Activated naive CD4-positive, alpha-beta T cell treated with Interleukin-2 at 50 U/mL for 16 hours (primary cell): ENCODE results near the gene GJB5.
"Not testable (repeated sequence)": the region's sequence is repeated elsewhere in the genome, so short reads cannot be mapped to it uniquely, and the experiment has no call there.

Experiments used
- DNase-seq: peaks from one replicate; pipeline ENCODE4 v3.0.0-alpha.2; 2020

Gene GJB5

DNA sequence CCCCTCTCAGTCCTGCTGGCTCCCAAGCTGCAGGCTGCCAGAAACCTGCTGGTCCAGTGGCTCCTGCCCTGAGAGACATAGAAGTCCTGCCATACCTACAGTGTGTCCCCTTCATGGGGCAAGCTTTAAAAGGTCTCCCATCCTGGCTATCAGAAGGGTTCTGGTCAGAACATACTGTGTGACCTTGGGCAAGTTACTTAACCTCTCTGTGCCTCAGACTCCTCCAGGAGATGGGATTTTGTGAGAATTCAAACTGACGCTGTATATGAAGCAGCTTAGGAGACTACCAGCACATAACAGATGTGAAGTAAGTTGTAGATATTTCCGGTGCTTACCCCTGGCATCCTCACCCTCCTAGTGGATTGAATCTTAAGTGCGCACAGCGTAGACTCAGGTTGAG, 8.7 kb upstream of the GJB5 start:
- no peak for DNase-seq

DNA sequence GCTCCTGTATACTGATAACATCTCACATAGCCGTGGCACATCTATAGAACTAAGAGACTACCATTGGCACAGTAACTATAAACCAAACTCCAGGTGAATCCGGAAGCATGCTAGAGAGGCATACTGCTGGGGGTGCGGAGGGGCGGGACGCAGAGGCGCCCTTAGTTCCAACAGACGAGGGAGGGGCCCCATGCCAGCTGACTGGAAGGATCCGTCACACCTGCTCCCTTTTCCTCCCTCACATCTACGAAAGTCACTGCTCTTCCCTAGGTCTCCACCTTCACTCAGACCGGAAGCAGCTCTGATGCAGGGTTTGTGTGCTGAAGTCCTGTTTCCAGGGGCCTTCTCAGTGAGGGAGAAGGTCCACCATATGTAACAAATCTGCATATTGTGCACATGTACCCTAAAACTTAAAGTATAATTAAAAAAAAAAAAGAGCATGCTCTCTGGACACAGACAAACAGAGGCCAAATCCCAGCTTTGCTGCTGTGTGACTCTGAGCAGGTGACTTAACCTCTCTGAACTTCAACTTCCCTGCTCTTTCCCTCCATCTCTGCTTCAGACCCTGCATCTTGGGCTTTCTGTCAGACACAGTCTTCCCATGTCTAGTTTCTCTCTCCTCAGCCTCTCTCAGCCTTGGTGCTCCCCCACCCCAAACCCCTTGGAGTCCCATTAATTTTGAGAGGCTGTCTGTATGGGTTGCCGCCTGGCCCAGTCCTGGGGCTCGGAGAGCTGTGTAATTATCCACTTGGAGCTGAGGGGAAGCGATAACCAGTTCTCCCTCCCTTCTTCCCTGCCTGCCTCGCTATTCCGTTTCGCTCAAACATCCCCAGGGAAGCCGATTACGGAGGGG, 7.8 kb upstream of the GJB5 start:
- DNase-seq, result no peak

DNA sequence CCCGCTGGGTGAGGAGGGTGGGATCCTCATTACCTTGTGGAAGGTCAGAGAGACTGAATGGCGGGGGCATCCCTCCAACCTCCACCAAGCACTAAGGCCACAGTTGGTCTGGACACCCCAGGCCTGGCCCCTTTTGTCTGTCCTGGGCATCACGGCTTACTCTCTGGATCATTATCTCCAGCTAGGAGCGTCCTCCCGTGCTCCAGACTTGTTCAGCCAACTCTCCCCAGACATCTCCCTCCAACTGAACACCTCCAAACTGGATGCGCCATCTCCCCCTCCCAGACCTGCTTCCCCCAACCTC, 7.3 kb upstream of the GJB5 start:
- no peak for DNase-seq

DNA sequence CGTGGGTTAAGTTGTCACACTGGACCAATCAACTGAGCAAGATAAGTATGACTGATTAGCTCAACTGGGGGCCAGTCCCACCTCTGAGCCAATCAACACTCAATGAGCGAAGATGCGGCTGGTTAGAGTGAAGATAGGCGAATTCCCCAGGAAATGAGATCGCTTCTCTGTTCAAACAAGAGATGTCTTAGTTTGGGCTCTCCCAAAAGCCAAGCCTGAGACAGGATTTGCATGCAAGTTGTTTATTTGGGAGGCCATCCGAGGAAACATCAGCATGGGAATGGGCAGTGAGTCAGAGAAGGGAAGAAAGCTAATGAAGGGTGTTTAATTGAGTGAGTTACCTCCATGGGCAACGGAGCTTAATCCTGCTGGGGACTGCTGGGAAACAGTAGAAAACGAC, 4.9 kb upstream of the GJB5 start:
- no peak for DNase-seq

DNA sequence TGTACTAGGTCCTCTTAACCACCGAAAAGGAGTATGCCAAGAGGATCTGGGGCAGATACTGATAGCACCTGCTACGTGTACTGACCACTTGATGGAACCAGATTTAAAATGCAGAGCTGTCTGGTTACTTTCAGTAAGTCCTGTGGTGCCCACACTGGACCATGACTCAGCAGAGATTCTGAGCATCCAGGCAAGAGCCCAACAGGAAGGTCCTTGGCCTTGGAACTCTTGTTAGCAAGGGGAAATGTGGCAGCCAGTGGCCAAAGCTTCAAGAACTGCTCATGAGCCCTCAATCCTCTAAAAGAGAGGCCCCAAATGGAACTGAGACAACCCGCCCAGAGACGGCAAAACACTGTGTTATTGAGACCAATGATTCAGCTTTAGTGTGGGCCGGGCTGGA, 4.2 kb upstream of the GJB5 start:
- no peak for DNase-seq

DNA sequence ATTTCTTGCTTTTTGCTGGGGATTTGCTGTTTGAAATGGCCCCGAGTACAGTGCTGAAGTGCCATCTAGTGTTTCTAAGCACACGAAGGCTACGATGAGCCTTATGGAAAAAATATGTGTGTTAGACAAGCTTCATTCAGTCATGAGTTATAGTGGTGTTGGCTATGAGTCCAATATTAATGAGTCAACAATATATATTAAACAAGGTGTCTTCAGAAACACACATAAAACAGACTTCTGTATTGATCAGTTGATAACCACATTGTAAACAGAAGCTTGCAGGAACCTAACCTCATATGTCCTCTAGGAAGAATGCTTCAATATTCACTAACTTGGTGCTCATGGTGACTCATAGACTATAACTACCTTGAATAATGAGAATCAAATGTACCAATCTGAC, 1.7 kb upstream of the GJB5 start:
- no peak for DNase-seq

DNA sequence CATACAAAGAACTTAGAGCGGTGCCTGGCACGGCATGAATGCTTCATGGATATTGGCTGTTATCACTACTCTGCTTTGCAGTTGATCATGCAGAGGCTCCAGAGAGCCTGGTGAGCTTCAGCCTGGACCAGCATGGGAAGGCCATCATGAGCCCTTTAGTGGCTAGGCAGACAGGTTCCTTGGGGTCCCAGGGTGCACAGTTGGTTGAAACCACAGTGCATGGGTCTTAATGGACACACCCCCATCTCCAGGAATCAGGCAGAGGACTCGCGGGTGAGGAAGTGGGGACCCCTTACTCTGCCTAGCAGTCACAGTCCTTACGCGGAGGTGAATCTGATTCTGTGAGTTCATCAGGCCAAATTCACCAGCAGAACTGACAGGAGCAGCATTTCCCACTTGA, 1.1 kb downstream of the GJB5 start:
- no peak for DNase-seq

DNA sequence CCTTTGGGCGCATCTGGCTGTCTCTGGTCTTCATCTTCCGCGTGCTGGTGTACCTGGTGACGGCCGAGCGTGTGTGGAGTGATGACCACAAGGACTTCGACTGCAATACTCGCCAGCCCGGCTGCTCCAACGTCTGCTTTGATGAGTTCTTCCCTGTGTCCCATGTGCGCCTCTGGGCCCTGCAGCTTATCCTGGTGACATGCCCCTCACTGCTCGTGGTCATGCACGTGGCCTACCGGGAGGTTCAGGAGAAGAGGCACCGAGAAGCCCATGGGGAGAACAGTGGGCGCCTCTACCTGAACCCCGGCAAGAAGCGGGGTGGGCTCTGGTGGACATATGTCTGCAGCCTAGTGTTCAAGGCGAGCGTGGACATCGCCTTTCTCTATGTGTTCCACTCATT, 2.5 kb downstream of the GJB5 start:
- no peak for DNase-seq

DNA sequence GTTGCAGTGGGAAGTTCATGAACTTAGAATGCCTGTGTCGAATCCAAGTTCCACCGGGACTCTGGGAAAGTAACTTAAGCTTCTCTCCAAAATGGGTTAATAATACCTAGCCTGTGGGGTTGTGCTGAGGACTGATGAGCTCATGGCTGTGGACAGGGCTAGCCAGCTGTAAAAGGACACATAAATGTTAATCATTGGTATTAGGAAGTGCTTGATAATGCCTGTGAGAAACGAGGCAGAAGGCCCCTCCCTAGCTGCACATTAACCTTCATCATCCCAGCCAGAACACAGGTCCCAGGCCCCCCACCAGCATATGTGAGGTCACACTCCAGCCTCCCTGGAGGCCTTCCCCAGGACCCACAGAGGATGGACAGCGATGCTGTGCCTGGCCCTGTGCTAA, 3.9 kb downstream of the GJB5 start:
- DNase-seq, result no peak

DNA sequence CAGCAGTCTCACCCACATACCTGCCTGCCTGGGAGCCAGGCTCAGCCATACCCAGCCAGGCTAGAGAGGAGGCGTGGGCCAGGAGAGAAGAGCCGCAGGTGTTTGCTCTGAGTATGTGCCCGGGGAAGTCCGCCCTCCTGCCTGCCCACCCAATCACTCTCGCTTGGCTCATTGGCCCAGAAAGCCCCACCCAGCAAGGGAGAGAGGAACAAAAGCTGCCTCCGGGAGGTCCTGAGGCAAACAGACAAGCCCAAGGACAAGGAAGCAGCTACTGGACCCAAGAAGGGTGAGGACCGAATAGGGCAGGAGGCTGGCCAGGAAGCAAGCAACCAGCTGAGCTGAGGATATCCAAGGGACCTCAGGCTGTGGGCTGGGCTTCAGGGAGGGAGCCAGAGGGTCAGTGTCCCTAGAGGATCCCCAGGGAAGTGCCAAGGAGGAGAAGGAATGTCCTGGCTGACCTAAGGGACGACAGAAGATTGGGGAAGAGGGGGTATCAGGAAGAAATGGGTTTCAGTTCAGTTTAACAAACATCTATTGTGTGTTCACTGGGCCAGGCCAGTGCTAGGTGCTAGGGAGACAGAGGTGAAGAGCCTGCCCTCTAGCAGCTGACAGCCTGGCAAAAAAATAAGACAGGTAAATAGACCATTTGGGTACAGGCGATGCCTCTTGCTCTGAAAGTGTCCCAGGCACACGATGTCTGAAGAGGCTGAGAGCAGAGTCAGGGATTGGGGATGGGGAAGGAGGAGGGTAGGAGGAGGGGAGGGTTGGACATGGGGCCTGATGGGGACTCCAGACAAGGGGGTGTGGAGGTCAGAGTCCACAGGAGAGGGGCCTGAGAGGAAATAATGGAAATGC, 4.9 kb downstream of the GJB5 start, which contains the start of gene GJB4:
TSS of gene GJB4 (plus strand) at position 238 of the 855 bp plus-strand sequence. CDS start 1,515 bp downstream, outside the sequence.
- no peak for DNase-seq

DNA sequence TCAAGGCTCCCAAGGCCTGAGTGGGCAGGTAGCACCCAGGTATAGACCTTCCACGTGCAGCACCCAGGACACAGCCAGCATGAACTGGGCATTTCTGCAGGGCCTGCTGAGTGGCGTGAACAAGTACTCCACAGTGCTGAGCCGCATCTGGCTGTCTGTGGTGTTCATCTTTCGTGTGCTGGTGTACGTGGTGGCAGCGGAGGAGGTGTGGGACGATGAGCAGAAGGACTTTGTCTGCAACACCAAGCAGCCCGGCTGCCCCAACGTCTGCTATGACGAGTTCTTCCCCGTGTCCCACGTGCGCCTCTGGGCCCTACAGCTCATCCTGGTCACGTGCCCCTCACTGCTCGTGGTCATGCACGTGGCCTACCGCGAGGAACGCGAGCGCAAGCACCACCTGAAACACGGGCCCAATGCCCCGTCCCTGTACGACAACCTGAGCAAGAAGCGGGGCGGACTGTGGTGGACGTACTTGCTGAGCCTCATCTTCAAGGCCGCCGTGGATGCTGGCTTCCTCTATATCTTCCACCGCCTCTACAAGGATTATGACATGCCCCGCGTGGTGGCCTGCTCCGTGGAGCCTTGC, 6.4 kb downstream of the GJB5 start:
- no peak for DNase-seq

DNA sequence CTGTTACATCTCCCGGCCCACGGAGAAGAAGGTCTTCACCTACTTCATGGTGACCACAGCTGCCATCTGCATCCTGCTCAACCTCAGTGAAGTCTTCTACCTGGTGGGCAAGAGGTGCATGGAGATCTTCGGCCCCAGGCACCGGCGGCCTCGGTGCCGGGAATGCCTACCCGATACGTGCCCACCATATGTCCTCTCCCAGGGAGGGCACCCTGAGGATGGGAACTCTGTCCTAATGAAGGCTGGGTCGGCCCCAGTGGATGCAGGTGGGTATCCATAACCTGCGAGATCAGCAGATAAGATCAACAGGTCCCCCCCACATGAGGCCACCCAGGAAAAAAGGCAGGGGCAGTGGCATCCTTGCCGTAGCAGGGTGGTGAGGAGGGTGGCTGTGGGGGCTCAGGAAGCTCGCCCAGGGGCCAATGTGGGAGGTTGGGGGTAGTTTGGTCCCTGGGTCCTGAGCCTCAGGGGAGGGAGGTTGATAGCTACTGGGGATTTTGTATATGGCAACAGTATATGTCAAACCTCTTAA, 7.0 kb downstream of the GJB5 start:
- no peak for DNase-seq

DNA sequence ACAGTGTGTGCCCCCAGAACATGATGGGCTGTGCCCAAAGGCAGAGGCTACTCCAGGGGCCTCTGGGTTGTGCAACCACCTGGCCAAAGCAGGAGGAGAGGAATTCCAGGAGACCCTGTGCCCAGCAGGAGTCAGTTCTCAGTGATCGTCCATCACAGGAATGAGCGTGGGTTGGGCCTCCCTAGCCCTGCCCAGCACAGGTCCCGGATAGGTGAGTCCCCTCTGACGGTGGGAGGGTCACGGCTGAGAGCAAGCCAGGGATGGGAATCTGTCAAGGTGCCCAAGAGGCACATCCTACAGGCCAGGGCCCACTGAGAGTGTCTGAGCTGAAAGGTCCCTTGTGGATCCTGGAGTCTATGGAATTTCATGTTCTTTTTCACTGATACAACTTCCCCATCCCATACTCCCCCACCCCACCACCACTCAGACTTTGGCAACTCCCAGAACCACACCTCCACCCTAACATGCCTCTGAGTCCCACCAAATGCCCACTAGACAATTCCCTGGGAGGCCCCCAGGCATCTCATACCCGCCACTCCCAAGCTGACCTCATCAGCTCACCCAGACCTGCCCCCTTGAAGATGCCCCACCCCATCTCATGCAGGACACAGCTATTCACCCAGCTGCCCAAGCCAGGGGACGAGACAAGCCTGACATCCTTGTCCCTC, 7.8 kb downstream of the GJB5 start:
- DNase-seq, result no peak

DNA sequence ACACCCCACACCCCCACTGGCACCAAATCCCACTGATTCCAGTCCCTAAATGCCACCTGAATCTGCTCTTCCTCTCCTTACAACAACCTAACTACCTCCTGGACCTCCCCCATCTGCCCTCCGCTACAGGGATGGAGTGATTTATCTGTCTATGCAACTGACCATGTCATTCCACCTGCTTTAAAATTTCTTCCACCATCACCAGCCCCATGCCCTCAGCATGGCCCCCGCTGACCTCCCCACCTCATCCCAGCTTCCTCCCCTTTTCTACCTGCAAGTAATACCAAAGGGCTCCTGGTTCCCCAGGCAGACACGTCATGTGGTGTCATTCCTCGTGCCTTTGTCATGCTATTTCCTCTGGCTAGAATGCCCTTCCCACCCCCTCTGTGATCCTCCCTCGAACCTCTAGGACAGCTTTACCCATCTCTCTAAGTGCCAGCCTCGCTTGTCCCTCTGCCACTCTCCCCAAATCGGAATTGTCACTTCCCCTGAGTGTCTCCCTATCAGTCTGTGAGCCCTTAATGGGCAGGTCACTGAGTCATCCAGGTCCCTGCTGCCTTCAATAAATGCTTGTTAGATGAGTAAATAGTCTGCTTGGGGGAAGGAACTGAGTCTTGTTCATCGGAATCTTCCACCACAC, 8.4 kb downstream of the GJB5 start:
- DNase-seq, result no peak

DNA sequence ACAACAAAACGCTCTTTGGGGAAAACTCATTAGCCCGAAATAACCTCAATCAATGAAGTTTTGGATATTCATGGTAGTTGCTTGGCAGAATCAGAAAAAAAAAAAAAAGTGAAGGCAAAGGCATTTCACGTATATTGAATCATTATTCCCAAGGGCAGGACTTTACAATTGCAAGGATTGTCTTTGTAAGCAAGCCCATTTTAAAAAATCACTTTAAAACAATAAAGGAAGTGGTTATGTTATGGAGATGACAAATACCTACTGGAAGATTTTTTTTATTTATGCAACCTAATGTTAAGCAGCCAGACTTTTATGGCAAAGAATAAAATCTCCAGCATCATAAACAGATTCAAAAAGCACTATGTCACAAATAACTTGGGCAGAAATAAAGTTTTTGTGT, 14.0 kb downstream of the GJB5 start:
- no peak for DNase-seq

DNA sequence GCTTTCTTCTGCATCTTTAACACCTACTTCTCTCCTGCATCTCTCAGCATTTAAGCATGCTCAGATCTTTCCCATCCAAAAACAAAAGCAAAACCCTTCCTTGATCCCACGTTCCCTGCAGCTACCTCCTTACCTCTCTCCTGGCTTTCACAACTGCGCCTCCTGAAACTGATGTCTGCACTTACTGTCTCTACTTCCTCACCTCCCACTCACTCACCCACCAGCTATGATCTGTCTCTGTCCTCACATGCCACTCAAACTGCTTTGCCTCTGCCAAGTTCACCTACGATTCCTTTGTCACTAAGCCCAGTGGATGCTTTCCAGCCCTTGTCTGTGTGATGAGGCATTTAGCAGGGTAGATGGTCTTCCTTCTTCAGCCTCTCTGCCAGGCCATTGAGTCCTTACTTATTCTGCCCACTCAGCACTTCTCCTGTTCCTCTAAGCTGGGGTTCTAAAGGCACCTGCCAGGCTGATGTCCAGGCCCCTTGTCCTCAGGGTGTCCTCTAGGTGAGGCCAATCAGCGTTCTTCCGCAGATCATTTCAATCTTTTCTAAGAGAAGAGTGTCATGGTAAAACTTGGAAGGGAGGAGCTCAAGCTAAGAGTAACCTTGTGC, 16.2 kb downstream of the GJB5 start:
- no peak for DNase-seq

DNA sequence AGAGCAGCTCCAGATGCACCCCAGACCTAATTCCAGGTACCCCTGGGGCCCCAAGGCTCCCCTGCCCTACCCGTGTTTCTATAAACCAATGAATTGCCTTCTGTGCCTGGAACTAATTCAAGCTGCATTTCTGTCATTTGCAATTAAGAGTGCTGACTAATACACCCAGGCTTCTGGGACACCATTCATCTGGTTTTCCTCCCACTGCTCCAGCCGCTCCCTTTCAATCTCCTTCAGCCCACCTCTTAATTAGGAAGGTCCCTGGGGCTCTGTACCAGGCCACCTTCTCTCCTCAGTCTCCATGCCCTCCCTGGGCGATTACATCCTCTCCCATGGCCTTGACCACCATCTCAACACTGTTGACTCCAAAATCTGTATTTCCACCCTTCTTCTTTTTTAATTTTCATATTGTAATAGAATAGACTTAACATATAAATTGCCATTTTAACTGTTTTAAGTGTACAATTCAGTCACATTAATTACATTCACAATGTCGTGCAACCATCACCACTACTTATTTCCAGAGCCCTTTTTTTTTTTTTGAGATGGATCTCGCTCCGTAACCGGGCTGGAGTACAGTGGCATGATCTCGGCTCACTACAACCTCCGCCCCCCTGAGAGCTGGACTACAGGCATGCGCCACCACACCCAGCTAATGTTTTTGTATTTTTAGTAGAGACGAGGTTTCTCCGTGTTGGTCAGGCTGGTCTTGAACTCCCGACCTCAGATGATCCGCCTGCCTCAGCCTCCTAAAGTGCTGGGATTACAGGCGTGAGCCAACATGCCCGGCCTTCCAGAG, 16.9 kb downstream of the GJB5 start:
- DNase-seq, result no peak

DNA sequence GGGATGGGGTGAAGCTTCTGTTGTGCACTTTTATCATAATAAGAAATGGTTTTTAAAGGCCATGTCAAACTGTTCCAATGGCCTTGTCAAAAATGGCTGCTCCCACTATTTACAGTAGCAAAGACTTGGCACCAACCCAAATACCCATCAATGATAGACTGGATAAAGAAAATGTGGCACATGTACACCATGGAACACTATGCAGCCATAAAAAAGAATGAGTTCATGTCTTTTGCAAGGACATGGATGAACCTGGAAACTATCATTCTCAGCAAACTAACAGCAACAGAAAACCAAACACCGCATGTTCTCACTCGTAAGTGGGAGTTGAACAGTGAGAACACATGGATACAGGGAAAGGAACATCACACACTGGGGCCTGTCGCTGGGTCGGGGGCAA, 18.3 kb downstream of the GJB5 start:
- not testable (repeated sequence) for DNase-seq

DNA sequence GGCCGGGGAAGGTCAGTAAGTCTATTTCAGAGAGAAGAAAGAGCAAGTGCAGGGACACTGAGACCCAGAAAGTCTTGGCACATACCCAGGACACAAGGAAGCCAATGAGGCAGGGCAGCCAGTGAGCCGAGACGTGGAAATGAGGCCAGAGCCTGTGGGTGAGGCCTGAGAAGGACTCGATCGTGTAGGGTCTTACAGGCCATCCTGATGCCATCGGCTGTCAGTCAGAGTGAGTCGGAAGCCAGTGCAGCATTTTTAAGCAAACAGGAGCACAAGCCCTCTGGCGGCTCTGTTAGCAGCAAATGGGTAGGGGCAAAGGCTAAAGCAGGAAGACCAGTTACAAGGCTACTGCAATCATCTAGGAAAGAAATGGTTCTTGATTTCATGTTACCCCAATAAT, 20.1 kb downstream of the GJB5 start:
- DNase-seq, result no peak

DNA sequence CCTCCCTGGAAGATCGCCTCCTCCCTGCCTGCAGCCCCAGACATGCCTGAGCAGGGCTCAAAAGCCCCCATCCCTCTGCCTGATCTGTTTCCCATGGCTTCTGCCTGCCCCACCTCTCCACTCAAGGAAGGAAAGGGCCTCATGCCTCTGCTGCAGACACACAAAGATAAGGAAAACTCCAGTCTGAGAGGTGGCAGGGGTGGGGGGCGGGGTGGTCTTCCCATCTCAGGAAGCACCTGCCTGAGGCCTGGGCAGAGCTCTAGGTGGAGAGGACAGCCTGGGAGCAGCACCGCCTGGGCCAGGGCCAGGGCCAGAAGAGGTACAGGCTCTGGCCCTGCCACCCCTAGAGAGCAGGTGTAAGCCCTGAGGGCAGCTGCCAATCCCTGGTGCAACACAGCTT, 22.1 kb downstream of the GJB5 start:
- DNase-seq, result no peak
